ENCODE data around the gene LIN7A.

GRCh38 chr12:80754274-80754673, 183.5 kb downstream of the LIN7A start:
- TF ChIP-seq, protein P1, sequence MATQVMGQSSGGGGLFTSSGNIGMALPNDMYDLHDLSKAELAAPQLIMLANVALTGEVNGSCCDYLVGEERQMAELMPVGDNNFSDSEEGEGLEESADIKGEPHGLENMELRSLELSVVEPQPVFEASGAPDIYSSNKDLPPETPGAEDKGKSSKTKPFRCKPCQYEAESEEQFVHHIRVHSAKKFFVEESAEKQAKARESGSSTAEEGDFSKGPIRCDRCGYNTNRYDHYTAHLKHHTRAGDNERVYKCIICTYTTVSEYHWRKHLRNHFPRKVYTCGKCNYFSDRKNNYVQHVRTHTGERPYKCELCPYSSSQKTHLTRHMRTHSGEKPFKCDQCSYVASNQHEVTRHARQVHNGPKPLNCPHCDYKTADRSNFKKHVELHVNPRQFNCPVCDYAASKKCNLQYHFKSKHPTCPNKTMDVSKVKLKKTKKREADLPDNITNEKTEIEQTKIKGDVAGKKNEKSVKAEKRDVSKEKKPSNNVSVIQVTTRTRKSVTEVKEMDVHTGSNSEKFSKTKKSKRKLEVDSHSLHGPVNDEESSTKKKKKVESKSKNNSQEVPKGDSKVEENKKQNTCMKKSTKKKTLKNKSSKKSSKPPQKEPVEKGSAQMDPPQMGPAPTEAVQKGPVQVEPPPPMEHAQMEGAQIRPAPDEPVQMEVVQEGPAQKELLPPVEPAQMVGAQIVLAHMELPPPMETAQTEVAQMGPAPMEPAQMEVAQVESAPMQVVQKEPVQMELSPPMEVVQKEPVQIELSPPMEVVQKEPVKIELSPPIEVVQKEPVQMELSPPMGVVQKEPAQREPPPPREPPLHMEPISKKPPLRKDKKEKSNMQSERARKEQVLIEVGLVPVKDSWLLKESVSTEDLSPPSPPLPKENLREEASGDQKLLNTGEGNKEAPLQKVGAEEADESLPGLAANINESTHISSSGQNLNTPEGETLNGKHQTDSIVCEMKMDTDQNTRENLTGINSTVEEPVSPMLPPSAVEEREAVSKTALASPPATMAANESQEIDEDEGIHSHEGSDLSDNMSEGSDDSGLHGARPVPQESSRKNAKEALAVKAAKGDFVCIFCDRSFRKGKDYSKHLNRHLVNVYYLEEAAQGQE (IDR thresholded peaks at IDR 0.05): no peak
- TF ChIP-seq, protein P2, sequence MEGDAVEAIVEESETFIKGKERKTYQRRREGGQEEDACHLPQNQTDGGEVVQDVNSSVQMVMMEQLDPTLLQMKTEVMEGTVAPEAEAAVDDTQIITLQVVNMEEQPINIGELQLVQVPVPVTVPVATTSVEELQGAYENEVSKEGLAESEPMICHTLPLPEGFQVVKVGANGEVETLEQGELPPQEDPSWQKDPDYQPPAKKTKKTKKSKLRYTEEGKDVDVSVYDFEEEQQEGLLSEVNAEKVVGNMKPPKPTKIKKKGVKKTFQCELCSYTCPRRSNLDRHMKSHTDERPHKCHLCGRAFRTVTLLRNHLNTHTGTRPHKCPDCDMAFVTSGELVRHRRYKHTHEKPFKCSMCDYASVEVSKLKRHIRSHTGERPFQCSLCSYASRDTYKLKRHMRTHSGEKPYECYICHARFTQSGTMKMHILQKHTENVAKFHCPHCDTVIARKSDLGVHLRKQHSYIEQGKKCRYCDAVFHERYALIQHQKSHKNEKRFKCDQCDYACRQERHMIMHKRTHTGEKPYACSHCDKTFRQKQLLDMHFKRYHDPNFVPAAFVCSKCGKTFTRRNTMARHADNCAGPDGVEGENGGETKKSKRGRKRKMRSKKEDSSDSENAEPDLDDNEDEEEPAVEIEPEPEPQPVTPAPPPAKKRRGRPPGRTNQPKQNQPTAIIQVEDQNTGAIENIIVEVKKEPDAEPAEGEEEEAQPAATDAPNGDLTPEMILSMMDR (IDR thresholded peaks at IDR 0.05; ENCODE audit: low read depth, low read length, missing input control): no peak
- TF ChIP-seq MAX (IDR thresholded peaks at IDR 0.05) (no peak), RAD21 (IDR thresholded peaks at IDR 0.05) (no peak), JUND (IDR thresholded peaks at IDR 0.05) (no peak), TAF1 (conservative IDR thresholded peaks at IDR 0.05) (no peak), SP1 (IDR thresholded peaks at IDR 0.05) (no peak), EGR1 (IDR thresholded peaks at IDR 0.05; ENCODE audit: low read depth in 2 of 2) (no peak), HNF4A (conservative IDR thresholded peaks at IDR 0.05) (no peak)
